GM12891 (cell line): ENCODE measurements around the gene RSAD2.

Experiments used
- PAX5 ChIP-seq: IDR thresholded peaks from 2 replicates; pipeline ENCODE4 v1.6.1; 2011; ENCODE audit warnings: low read length, moderate library complexity, mild to moderate bottlenecking; ENCODE audit not compliant: insufficient read depth, severe bottlenecking
- POLR2A ChIP-seq: IDR thresholded peaks from 2 replicates; pipeline ENCODE4 v1.6.1; 2011; ENCODE audit warnings: low read depth, low read length, control low read depth
- POLR2AphosphoS5 ChIP-seq: IDR thresholded peaks from 2 replicates; pipeline ENCODE4 v1.6.1; 2011; ENCODE audit warnings: low read depth, low read length, control low read depth
- POU2F2 ChIP-seq: IDR thresholded peaks from 2 replicates; pipeline ENCODE4 v1.6.1; 2011; ENCODE audit warnings: low read depth, mild to moderate bottlenecking, control low read depth, low read length, moderate library complexity
- SPI1 ChIP-seq: IDR thresholded peaks from 2 replicates; pipeline ENCODE4 v1.6.1; 2011; ENCODE audit warnings: low read depth, low read length, control low read depth
- TAF1 ChIP-seq: IDR thresholded peaks from 2 replicates; pipeline ENCODE4 v1.6.1; 2011; ENCODE audit warnings: low read depth, low read length, control low read depth

- TF ChIP-seq SPI1, result no peak
- no peak for TF ChIP-seq POLR2A
- TF ChIP-seq POLR2AphosphoS5, result no peak
- no peak for TF ChIP-seq PAX5
- TF ChIP-seq TAF1, result no peak
- no peak for TF ChIP-seq POU2F2
These were observed 45.7 kb downstream of the RSAD2 start for GRCh38 chr2:6923319-6923718.
